Measurements from ENCODE around the gene ERCC1.

DNA sequence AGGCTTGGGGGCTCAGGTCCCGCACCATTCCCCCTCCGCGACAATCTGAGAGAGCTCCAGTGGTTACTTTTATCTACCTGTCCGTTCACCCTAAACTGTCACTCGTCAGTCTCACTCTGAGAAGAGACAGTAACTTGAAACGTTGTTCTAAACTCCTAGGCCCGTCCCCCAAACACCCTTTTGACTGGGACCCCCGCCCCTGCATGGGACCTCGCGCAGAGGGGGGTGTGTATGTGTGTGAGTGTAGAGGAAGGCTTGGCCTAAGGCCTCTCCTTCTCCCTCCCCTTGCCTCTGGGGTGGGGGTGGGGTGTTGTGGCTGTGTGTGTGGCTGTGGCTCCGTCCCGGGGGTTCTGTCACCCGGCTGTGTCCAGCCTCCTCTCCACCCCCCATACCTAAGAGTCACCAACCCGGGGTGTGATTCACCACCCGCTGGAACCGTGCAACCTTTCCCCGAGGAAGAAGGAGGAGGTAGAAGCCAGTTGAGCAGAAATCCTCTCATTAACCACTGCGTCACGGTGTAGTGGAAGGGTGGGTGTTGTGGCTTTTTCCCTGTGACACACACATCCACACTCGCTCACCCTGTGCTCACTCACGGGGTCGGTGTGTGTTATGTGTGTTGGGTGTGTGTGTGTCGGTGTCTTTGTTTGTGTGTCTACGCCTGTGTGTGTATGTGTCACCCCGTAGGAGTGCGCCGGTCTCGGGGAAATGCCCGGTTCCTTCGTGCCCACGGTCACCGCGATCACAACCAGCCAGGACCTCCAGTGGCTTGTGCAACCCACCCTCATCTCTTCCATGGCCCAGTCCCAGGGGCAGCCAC is 46.4 kb upstream of the ERCC1 start:
- TF ChIP-seq, protein P1, sequence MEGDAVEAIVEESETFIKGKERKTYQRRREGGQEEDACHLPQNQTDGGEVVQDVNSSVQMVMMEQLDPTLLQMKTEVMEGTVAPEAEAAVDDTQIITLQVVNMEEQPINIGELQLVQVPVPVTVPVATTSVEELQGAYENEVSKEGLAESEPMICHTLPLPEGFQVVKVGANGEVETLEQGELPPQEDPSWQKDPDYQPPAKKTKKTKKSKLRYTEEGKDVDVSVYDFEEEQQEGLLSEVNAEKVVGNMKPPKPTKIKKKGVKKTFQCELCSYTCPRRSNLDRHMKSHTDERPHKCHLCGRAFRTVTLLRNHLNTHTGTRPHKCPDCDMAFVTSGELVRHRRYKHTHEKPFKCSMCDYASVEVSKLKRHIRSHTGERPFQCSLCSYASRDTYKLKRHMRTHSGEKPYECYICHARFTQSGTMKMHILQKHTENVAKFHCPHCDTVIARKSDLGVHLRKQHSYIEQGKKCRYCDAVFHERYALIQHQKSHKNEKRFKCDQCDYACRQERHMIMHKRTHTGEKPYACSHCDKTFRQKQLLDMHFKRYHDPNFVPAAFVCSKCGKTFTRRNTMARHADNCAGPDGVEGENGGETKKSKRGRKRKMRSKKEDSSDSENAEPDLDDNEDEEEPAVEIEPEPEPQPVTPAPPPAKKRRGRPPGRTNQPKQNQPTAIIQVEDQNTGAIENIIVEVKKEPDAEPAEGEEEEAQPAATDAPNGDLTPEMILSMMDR (IDR thresholded peaks at IDR 0.05), result no peak
- TF ChIP-seq POLR2A (IDR thresholded peaks at IDR 0.05) (peak in 1 of 4 donors; percentile 38), POLR2AphosphoS5 (IDR thresholded peaks at IDR 0.05) (no peak)
